Forelimb muscle (tissue), 1 donor: ENCODE measurements around the gene COPS6. TPM values are rescaled to one million over a fixed set of nuclear protein-coding genes. Genes with fewer than 3 reads are reported as not detected.

Source experiments
- DNase-seq: peaks from one replicate; pipeline ENCODE4 v3.0.0-alpha.2; 2013; ENCODE audit warnings: low read depth
- polyA plus RNA-seq: library from polyadenylated mRNA; unstranded; fragments of 120-200 nt; gene quantifications from one replicate; pipeline ENCODE4 v1.2.1, GENCODE V29; 2013; ENCODE audit not compliant: insufficient read length

COPS6 gene
- polyA plus RNA-seq, 1 donor: 78.2 TPM

DNA sequence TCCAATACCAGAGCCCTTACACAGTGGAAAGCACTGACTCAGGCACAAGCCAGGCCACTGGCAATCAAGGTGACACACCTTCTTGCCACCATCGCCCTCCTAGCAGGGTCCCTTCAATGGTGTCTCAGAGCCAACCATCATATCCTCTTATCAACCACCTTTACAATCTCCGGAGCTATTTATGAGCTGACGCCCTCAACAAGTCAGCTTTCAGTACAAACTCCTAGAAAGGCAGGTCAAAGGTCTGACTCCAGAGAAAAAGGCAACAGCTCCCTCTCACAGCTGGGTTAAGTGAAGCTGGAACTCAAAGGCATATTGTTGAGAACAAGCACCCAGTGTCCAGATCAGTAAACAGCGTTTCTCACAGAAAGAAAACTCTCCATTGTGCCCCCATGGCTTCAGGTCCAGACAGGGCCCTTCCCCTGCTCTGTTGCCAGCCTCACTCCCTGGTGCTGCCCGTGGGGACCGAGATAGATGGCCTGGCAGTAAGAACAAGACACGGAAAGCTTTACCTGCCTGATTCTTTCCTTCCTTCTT is 9.7 kb upstream of the COPS6 start:
- no peak for DNase-seq

GRCh38 chr7:100080907-100081534 is 7.7 kb upstream of the COPS6 start:
- no peak for DNase-seq

GRCh38 chr7:100081535-100082102 is 7.2 kb upstream of the COPS6 start, which contains the start of gene ZNF3:
Gene ZNF3, minus strand, starts transcription at chr7:100081723. Its CDS starts 4,366 bp downstream, at chr7:100077357.
- peak; percentile 98 for DNase-seq

DNA sequence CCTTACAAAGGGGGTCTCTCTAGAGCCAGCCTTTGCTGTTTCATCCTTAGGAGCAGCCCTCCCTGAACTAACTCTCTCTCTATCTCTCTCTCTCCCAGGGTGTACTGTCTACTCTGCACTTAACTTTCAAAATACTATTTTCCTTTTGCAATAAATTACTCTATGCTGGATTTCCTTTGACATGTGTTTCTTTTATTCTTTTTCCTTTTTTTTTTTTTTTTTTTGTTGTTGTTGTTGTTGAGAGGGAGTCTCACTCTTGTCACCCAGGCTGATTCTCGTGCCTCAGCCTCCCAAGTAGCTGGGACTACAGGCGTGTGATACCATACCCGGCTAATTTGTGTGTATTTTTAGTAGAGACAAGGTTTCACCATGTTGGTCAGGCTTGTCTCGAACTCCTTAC is 5.8 kb upstream of the COPS6 start:
- no peak for DNase-seq

DNA sequence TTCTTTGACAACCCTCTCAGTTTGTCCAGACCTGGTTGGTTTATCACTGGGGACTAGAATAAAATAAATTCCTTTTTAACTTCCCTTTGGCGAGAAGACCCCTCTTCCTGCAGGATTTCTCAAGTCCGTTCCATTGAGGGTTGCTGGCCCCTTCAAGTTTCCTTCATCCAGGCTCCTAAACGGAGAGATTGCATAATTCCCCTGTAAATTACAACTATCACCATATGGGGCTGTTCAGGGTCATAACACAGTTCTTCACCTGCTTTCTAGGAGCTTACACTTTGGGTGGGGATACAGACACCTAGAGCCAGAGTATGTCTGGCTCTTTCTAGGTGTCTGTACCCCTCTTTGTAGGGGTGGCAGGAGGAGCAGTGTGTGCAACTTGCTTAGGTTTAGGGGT is 3.3 kb upstream of the COPS6 start:
- no peak for DNase-seq

GRCh38 chr7:100087055-100087750 is 1.6 kb upstream of the COPS6 start:
- DNase-seq: no peak

GRCh38 chr7:100088095-100088620 is 611 bp upstream of the COPS6 start:
- DNase-seq: no peak

GRCh38 chr7:100089458-100090196 is 858 bp downstream of the COPS6 start:
- no peak for DNase-seq

DNA sequence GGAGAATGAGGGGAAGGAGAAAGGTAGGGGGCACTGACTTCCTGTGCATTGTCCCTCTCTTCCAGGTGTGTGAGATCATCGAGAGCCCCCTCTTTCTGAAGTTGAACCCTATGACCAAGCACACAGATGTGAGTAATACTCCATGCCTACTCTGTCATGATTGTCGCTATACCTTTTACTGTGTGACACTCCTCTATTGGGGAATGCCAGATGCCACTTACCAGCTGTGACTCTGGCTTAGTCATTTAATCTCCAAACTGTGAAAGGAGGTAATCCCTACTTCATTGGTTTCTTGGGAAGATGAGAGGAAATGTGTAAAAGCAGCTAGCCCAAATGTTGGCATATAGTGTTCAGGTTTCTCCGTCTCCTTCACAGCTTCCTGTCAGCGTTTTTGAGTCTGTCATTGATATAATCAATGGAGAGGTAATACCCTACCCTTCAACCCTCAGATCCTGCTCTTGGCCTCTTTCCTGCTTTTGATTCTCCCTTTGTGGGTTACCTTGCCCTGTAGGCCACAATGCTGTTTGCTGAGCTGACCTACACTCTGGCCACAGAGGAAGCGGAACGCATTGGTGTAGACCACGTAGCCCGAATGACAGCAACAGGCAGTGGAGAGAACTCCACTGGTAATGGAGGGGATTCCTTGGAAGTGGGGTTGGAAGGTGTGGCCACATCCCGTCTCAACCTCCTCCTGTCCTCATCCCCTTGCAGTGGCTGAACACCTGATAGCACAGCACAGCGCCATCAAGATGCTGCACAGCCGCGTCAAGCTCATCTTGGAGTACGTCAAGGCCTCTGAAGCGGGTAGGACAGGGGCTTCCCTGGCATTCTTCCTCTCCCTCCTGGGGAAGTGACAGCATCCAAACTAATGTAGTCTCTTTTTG is 2.0 kb downstream of the COPS6 start:
- no peak for DNase-seq

DNA sequence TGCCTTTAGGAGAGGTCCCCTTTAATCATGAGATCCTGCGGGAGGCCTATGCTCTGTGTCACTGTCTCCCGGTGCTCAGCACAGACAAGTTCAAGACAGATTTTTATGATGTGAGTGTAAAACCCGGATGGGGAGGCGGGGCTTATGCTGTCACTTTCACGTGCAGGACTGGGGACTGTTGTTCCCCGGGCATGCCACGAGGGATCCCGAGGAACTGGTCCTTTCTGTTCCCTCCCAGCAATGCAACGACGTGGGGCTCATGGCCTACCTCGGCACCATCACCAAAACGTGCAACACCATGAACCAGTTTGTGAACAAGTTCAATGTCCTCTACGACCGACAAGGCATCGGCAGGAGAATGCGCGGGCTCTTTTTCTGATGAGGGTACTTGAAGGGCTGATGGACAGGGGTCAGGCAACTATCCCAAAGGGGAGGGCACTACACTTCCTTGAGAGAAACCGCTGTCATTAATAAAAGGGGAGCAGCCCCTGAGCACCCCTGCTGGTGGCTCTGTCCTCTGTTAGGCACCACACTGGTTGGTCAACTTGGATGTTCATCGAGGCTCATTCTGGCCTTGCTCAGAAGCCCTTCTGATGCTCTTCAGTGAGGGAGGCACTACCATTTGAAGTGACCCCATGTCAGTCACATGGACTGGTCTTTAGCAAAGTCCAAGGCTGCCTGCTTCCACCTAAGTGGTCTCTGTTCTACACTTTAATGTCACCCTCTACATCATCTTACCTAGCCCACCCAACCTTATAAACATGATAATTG is 2.8 kb downstream of the COPS6 start:
- no peak for DNase-seq

- DNase-seq: no peak
Measured at GRCh38 chr7:100093054-100093453, 4.3 kb downstream of the COPS6 start.

- no peak for DNase-seq
Measured at GRCh38 chr7:100093498-100093897, 4.7 kb downstream of the COPS6 start.

GRCh38 chr7:100093925-100094486 is 5.2 kb downstream of the COPS6 start:
- DNase-seq: no peak

- no peak for DNase-seq
Measured at GRCh38 chr7:100095289-100095688, 6.5 kb downstream of the COPS6 start.

- no peak for DNase-seq
Measured at GRCh38 chr7:100095704-100096103, 6.9 kb downstream of the COPS6 start.

GRCh38 chr7:100098913-100099312 is 10.1 kb downstream of the COPS6 start:
- DNase-seq: no peak

- DNase-seq: no peak
Measured at GRCh38 chr7:100099452-100099851, 10.7 kb downstream of the COPS6 start.

GRCh38 chr7:100100420-100101015 is 11.7 kb downstream of the COPS6 start:
- DNase-seq: peak; percentile 83
